Measurements from ENCODE around the gene ZNF181.
"Not testable (repeated sequence)": the region's sequence is repeated elsewhere in the genome, so short reads cannot be mapped to it uniquely, and the experiment has no call there.

Gene ZNF181

DNA sequence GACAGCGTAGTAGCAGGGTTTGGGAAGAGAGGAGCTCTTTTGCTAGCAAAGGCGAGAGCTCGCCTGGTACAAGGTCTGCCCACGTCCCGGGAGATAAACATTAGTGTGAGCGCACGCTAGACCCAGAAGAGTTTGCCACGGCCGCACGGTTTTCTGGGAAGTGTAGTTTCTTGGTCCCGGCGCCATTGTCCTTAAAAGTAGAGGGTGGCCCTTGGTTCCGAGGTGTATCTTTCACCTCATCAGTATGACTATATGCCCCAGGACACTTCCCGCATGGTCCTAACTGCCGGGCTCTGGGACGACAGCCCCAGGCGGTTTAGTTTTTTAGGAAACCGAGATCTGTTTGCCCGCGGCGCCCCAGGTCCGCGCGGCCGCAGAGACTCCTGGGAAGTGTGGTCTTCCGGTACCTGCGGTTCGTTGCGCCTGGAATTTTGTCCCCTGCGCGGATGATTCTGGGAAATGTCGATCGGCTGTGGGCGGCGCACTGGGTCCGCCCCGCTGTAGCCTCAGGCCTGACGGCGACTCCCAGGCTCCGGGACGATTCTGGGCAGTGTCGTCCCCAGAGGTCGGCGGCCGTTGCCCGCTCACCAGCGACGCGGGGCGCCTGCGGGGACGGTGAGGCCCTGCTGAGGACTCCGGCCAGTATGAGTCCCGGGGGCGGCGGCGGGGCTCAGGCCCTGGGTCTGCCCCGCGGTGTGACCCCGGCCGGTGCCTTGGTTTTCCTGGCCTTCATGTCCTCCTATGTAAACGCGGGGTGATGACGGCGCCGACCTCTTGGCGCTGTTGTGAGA is at the start of gene ZNF181:
Gene ZNF181 (plus strand): TSS at position 498 of the 791 bp plus-strand sequence. CDS start 795 bp downstream, outside the sequence.
- DNase-seq = peak; percentile 83

- not testable (repeated sequence) for DNase-seq
Measured at GRCh38 chr19:34685266-34685665, 48.8 kb upstream of the ZNF181 start.

- no peak for DNase-seq
Measured at GRCh38 chr19:34686455-34686854, 47.6 kb upstream of the ZNF181 start.

DNA sequence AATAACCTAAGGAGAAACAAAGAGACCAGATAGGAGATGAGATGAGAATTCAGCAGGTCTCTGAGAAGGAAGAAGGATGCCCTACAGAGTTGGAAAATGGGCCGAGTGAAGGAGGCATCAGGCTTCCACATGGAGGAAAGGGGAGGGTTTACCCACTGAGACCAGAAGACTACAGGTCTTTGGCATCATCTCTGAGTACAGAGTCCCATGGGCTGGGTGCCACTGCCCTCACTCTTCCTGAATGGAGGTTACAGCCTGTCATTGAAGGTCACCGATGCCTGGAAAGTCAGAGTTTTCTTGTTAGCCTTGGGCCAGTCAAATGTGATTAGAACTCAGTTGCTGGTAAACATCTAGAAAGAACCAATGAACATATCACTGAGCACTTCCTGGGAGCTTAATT is 46.7 kb upstream of the ZNF181 start:
- no peak for DNase-seq

DNA sequence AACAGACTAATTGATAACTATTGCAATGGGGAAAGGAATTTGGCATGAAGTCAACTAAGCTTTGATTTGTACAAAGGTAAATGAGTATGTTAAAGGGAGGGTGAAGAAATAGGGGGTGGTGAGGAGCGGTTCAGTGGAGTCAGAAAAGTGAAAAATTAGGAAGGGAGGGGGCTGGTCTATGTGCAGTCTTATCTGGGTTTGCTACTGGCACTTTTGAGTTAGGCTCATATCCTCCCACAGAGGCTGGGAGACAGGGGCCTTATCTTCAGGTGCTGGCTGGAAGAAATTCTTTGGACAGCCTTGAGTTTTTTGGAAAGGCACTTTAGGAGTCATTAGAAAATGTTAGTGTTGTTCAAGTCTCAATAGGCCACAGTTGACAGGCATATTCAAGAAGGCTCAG is 45.5 kb upstream of the ZNF181 start:
- DNase-seq = no peak

GRCh38 chr19:34690372-34690771 is 43.7 kb upstream of the ZNF181 start:
- no peak for DNase-seq

DNA sequence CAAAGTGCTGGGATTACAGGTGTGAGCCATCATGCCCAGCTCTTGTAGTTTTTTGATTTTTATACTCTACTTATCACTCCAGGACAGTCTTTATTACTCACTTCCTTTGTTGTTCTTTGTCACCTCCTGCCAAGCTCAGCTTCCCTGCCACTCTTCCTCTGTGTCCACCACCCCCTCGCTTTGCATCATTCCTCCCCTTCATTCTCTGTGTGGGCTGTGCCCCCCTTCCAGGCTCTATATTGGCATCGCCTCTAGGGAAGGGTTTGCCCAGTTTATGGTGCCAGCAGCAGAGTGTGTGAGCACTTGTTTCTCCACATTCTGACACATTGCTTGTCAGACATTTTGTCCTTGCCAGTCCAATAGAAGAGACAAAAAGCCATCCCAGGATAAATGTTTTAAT is 41.5 kb upstream of the ZNF181 start:
- no peak for DNase-seq

GRCh38 chr19:34707661-34708060 is 26.4 kb upstream of the ZNF181 start:
- DNase-seq = no peak

DNA sequence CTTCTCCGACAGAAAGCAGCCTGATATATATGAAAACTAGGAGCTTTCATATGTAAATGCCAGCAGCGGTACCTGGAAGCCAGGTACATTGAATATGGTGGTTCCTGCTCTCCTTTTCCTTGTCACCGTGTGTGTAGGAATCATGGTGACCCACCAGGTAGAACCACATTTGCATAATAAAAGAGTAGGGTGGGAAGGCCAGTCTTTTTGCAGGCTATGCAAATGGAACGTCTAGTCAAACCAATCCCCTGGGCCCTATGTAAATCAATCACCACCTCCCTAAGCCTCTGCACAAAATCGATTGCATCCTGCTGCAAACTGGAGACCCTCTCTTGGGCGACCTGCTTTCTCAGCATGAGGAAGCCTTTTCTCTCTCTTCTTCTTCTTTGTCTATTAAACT is 22.2 kb upstream of the ZNF181 start:
- no peak for DNase-seq

DNA sequence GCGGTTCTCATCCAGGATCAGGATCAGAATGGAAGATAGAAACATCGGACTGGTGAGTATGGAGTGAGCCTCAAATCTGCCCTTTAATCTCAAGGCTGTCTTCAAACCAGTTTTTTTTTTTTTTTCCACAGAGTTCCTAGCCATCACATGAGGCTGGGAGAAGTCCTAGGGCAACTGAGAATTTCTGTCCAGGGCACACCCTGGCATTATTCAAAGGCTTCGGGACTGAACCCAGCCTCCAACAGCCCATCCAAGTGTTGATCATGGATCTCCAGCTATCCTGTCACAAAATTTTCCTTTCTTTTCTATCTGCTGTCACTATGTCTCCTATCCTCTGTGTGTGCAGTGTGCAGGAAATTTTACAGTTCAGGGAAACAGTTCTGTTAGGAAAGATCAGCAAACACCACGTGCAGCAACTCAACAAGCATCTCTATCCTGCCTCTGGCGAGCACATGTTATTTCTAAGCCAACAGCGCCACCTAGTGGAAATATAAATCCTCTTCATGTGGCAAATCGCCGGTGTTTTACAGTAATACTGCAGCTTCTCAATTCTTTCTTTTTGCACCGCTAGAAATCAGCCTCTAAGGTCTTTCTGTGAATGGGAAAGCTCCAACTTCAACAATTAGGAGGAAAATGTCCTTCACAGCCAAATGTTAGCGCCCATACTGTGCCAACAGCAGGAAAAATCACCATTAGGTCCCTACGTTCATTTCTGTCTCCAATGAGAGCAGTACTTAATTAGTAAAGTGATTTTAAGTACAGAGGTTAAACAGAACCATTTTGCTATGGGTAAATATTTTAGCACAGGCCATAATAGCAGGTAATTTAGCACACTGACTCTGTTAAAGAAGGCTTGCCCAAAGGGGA is 21.4 kb upstream of the ZNF181 start:
- peak; percentile 26 for DNase-seq

DNA sequence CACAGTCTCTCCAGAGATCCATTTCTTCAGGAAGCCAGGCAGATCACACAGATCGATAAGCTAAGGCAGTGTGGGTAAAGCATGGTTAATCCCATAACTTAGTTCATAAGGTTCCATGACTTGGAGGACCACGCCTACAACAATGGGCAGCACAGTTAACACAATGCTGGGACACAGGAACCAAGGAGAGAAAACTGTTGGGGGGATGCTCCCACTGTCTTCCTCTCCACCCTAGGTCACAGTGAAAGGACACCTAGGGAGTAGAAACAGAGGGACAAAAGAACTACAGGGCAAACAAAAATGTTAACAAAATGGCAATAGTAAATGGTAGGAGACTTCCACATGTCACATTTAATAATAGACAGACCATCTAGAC is 20.8 kb upstream of the ZNF181 start:
- no peak for DNase-seq

GRCh38 chr19:34715357-34715756 is 18.7 kb upstream of the ZNF181 start:
- no peak for DNase-seq

DNA sequence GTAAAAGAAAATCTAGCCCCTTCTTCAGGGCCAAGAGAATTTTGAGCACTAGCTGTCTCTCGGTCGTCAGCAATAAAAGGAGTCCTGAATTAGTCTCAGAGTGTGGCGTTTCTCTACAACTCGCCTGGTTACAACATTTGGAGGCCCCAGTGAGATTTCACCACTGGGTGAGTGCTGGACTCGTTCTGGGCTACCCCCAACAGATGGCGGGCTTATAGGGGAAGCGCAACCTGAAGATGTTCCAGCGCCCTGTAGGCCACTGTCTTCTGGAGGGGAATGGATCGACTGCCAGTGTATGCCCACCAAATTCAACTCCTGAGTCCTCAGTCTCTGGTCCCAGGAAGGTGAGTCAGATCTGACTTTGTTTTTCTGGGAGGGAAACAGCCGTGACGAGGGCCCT is 11.7 kb upstream of the ZNF181 start:
- DNase-seq = no peak

GRCh38 chr19:34725400-34725799 is 8.6 kb upstream of the ZNF181 start:
- no peak for DNase-seq

DNA sequence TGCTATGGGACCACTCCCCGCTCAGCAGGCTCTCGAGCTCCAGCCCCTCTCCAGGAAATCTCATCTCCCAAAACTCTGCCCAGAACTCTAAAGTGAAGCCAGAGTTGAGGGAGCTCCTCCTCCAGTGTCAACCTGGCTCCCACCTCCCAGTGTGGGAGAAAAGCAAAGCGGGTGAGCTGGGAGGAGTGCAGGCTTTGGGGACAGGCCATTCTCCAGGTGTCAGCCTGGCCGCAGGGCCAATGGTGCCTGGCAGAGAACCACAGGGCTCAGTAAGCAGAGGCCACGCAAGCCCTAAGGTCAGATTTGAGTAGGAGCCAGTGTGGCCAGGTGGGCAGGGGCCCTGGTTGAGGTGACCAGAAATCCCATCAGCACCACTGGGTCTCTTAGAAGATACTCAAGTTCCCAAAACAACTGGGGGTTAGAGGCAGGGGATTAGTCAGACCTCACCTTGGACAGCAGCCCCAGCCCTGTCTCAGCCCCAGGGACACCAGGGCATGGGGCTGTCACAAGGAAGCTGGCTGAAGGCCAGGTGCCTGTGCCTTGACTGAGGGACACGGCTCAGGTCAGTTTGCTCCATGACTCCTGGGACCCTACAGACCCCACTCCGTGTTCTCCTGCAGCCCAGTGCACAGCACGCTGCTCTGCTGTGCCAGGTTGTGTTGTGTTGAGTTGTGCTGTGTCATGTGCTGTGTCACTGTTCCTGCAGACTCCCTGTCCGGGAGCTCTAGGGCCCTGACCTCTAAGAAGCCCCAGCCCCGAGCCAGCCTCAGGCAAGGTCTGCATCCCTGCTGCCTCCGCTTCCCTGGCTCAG is 2.8 kb upstream of the ZNF181 start:
- DNase-seq = no peak

DNA sequence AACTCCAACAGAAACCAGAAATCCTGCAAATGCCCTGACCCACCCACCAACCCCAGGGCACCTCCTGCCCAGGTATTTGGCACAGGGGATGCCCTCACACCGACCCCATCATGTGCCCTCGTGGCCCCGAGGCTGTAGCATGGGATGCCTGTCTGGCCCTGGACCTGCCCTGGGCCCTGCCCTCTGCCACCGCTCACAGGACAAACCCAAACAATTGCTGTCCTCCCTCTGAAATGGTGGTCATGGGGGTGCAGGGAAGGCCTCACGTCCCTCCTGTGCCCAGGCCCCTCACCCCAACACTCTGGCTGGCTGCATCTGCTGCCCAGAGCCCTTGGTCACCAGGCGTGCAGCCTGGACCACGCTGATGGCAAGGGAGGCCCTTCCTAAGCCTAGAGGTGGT is 2.1 kb upstream of the ZNF181 start:
- no peak for DNase-seq

GRCh38 chr19:34732612-34733211 is 1.3 kb upstream of the ZNF181 start:
- DNase-seq = no peak

DNA sequence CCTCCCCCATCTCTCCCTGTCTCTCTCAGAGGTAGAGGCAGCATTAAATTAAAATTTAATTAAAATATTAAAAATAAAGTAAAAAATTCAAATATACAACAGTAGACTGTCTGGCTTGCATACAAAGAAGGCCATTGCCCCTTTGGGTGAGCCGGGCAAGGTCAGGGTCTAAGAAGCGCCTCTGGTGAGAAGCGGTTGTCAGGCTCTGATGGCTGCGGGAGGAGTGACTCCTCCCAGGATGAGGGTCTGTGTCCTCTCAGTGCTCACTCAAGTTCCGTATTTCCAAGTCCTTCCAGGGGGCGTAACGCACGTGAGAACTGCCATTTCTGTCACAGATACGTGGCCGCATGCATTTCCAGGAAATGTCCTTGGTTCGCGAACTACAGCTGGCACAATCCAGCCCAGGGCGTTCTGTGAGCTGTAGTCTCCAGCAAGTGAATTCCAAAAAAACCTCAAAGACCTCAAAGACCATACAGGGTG is 737 bp upstream of the ZNF181 start:
- DNase-seq = no peak

- no peak for DNase-seq
Measured at GRCh38 chr19:34734537-34735103, 577 bp downstream of the ZNF181 start.

GRCh38 chr19:34744896-34745690 is 11.1 kb downstream of the ZNF181 start:
- DNase-seq = no peak

GRCh38 chr19:34757441-34757840 is 23.4 kb downstream of the ZNF181 start:
- DNase-seq = no peak

Measured in stimulated activated naive CD4-positive, alpha-beta T cell treated with Interleukin-2 at 50 U/mL for 16 hours (primary cell).